Left lobe of liver (tissue), 2 donors: ENCODE results near the gene SHISA5. TPM values are rescaled to one million over a fixed set of nuclear protein-coding genes. Genes with fewer than 3 reads are reported as not detected.
"Not testable (repeated sequence)": the region's sequence is repeated elsewhere in the genome, so short reads cannot be mapped to it uniquely, and the experiment has no call there.

Experiments used
- ATAC-seq: fragments of 200-7000 bp; cut with Tn5 transposase; one replicate; pipeline ENCODE4 v1.9.1; 2020; ENCODE audit warnings: mild to moderate bottlenecking, moderate library complexity
- DNase-seq: peaks from one replicate; pipeline ENCODE4 v3.0.0-alpha.2; 2020; ENCODE audit warnings: low spot score
- total RNA-seq: library from RNA; stranded (reverse); gene quantifications from one replicate; pipeline ENCODE4 v1.2.1, GENCODE V29; 2021
- donor health status: DM: no; HTN: no; CAD: no; lungs with moderate emphysema.
- donor health status: DM: no; HTN: yes; CAD: no.

SHISA5 gene
- total RNA-seq, 1 donor from 2014 or later: 97.9 TPM

GRCh38 chr3:48521635-48522034, 17.7 kb upstream of the SHISA5 start:
- ATAC-seq (no peak), DNase-seq (no peak)

- ATAC-seq (no peak), DNase-seq (no peak)
These were observed 15.3 kb upstream of the SHISA5 start for GRCh38 chr3:48519277-48519643.

GRCh38 chr3:48518638-48519276, 14.8 kb upstream of the SHISA5 start:
- DNase-seq (no peak), ATAC-seq (no peak)

GRCh38 chr3:48518069-48518468, 14.1 kb upstream of the SHISA5 start:
- ATAC-seq: no peak
- no peak for DNase-seq

DNA sequence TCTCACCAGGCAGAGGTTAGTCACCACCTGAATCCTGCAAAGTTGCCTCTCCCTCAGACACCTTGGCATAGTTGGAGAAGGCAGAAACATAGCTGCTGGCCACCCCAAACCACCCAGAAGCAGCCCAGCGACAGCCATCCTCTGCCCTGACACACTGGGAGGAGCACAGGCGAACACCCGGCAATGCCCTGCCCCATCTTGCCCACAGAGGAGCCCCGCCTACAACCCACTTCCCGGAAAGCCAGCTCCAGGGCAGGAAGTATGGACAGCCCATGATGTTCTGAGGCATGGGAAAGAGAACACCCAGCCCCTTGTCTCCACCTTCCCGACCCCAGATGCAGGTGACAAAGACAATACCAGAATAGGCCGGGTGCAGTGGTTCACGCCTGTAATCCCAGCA, 12.6 kb upstream of the SHISA5 start:
- no peak for DNase-seq
- no peak for ATAC-seq

DNA sequence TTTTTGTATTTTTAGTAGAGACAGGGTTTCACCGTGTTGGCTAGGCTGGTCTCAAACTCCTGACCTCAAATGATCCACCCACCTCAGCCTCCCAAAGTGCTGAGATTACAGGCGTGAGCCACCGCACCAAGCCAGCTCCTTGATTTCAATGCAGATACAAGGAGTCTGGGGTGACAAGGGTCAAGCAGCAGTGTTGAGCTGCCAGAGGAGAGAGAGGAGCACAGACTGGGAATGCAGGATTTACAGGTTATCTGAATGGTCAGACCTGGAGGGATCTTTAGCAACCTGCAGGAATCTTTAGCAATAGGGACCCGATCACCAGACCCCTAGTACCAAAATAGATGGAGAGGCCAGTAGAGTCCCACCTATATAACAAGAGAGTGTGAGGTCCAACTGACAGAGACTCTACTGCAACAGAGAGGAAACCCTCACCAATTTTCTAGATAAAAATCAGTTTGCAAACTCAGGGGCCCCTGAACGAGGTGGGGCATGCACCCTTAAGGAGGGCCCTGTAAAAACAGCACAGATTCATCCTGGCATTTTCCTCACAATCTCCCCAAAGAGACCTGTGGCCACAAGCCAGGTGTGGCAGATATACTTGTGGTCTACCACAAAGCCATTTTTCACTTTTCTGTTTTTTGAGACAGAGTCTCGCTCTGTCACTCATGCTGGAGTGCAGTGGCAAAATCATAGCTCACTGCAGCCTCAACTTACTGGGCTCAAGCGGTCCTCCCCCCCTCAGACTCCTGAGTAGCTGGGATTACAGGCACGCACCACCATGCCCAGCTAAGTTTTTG, 10.7 kb upstream of the SHISA5 start:
- DNase-seq (no peak), ATAC-seq (no peak)

GRCh38 chr3:48511551-48511950, 7.6 kb upstream of the SHISA5 start:
- no peak for ATAC-seq
- no peak for DNase-seq

- DNase-seq (peak; percentile 68), ATAC-seq (peak; percentile 78)
These were observed 3.5 kb upstream of the SHISA5 start for GRCh38 chr3:48507256-48508061.

DNA sequence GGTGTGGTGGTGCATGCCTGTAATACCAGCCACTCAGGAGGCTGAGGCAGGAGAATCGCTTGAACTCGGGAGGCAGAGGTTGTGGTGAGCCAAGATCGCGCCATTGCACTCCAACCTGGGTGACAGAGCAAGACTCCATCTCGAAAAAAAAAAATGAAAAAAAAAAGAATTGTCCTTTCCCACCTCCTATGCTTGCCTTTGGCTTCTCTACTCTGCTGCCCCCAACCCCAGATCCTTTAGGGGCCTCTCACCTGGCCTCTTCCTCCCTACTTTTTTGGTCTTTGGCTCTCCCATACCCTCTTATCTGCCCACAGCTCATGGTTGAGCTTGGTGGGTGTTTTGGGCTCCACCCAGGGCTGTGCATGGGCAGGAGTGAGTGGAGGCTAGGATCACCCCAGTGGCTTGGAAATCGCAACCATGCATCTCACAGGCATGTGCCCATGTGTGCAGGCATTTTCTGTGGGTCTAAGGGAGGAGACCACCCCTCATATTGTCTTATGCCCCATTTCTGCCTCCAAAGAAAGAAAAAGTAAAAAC, 2.1 kb upstream of the SHISA5 start:
- DNase-seq: no peak
- ATAC-seq: no peak

DNA sequence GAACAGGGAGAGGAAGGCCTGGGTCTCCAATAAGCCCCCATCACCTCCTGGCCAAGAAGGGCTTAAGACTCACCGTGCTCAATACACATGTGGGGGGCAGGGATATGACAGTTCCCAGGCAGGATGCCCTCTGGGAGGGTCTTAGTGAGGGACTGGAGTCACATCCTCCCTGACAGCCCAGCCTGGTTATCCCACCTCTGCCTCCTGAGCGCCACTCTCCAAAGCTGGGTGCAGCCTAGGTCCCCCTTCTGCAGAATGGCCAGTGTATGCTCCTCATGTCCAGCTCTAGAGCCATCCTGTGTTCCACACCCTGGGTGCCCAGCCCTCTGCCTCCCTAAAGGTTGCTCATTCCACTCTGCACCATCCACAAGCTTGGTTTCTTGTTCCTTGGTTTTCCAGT, 1.2 kb upstream of the SHISA5 start:
- ATAC-seq: no peak
- DNase-seq: no peak

GRCh38 chr3:48503401-48504050, 448 bp downstream of the SHISA5 start:
- ATAC-seq (no peak), DNase-seq (no peak)

- ATAC-seq (peak; percentile 64), DNase-seq (peak; percentile 64)
These were observed 1.2 kb downstream of the SHISA5 start for GRCh38 chr3:48502728-48503168.

GRCh38 chr3:48502121-48502520, 1.9 kb downstream of the SHISA5 start:
- ATAC-seq (no peak), DNase-seq (no peak)

DNA sequence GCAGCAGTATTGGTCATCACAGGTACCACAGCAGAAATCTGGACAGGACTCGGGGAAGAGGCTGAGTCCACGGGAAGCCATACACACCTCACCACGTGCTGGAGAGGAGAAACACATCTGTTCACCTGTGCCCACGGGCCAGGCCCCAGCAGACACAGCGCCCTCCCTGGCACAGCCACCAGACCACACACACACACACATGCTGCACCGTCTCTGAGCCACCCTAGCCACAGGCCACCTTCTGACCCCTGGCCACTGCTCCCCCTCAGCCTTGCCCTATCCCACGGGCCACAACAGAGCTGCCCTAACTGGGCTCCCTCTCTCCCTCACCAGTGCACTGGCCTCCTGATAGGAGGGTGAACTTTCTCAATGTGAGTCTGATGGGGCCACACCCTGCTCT, 2.8 kb downstream of the SHISA5 start:
- ATAC-seq (no peak), DNase-seq (no peak)

DNA sequence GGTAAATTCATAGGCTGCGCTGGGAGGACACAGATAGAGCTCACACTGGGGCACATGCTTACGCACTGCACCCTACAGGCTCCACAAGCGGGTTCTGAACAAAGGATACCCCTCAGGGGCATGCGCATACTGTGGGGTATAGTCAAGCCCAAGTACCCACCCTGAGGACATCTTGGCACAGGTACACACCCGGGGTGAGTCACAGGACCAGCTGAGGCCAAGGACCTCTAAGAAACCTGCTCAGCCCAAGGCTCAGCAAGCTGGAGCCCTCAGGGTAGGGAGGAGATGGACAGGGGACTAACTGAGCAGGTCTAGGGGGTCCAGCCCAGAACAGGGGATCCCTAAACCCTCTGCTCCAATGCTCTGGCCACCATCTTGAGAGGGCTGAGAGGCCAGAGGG, 3.3 kb downstream of the SHISA5 start:
- DNase-seq (no peak), ATAC-seq (no peak)

GRCh38 chr3:48493203-48493501, 10.8 kb downstream of the SHISA5 start:
- ATAC-seq (no peak), DNase-seq (no peak)

DNA sequence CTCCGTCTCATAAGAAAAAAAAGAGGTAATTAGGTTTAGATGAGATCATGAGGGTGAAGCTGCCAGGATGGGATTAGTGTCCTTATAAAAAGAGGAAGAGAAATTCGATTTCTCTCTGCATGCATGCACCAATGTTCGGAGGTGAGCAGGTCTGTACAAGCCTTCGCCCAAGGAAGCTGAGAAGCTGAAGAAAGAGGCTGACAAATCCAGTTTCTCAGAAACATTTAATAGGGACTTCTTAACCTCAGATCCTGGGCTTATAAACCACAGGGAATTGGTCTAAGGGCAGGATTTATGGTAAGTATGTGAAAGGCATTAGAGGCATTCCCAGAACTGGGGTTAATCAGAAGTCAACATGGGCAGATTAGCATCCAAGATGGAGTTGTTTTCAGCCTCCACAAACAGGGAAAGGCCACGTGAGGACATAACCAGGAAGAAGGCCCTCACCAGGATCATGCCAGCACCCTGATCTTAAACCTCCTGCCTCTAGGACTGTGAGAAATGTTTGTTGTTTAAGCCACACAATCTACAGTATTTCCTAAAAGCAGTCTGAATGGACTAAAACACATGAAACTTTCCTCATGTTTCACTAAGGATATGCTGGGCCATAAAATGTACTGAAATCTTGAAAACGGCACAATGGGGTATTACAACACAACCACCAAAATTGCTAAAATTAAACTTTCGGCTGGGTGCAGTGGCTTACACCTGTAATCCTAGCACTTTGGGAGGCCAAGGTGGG, 11.3 kb downstream of the SHISA5 start:
- DNase-seq (no peak), ATAC-seq (no peak)

DNA sequence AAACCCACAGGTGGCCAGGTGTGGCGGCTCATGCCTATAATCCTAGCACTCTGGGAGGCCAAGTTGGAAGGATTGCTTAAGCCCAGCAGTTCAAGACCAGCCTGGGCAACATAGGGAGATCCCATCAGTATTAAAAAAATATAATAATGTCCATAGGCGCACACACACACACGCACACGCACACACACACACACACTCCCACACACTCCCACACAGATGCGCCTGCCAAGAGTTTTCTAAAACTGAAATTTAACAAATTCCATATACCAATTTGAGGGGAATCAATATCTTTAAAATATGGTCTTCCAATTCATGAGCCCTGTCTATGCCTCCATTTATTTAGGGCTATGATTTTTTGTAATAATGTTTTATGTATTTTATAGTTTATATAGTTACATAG, 17.0 kb downstream of the SHISA5 start:
- no peak for DNase-seq
- no peak for ATAC-seq

- ATAC-seq, DNase-seq: not testable (repeated sequence)
These were observed 21.2 kb downstream of the SHISA5 start for GRCh38 chr3:48482822-48483221.

DNA sequence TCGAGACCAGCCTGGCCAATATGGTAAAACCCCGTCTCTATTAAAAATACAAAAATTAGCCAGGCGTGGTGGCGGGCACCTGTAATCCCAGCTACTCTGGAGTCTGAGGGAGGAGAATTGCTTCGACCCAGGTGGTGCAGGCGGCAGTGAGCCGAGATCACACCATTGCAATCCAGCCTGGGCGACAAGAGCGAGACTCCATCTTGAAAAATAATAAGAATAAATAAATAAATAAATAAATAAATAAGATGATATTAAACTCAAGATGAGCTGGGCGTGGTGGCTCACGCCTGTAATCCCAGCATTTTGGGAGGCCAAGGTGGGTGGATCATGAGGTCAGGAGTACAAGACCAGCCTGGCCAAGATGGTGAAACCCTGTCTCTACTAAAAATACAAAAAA, 23.1 kb downstream of the SHISA5 start:
- not testable (repeated sequence) for ATAC-seq, DNase-seq
